ENCODE data around the gene RPS17.
A peak's percentile ranks its signal among the peaks of the same experiment; 100 is the strongest.

Gene RPS17

DNA sequence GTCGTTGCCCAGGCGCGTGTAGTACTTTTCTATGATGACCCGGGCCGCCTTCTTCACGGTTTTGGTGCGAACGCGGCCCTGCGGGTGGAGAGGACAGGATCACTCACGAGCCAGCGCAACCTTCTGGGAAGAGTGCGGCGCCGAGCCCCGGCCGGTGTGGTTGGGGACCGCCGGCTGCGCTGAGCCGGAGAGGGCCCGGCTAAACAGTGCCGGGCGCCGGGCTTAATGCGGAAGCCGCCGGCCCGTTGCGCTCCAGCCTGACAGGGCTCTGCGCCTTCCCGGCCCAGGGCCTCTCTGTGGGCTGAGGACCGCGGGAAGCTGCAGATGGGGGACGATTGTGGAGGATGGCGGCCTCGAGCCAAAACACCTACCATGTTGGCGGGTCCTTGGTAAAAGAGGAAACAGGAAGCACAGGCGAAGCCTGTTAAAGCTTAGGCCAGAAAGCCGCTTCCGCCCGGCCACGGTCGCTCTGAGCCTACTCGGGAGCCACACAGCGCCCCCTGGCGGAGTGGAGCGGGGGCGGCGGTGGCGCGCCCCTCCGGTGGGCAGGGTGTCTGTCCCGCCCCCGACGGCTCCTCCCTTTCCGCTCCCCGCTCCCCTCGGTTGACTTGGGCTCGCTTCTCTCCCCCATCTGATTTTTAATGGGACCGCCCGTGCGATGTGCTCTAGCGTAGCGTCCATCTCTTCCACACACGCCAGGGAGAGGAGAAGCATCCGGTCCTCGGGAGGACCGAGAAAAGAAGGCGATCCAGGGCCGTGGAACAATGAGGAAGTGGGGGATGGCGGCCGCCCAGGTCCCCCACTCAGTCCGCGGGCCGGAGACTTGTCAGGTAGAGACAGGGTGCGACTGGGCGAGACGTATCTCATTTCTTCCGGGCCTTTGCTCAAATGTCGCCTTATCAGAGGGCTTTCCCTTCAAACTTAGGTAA is at the start of gene RPS17:
RPS17 (minus strand) TSS at position 403 of the 929 bp plus-strand sequence; CDS start at position 374, 29 bp downstream.
- DNase-seq (ENCODE audit: low spot score), result peak; percentile 99

DNA sequence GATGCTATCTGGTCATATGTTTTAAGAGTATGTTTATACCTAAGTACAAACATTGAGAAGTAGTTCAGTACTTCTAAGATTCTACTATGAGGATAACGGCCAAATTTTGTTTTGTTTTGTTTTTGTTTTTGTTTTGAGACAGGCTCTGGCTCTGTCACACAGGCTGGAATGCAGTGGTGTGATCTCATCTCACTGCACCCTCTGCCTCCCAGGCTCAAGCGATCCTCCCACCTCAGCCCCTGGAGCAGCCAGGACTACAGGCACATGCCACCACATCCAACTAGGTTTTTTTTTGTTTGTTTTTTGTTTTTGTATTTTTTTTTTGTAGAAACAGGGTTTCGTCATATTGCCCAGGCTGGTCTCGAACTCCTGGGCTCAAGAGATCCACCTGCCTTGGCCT is 47.5 kb upstream of the RPS17 start:
- DNase-seq (ENCODE audit: low spot score), result no peak

DNA sequence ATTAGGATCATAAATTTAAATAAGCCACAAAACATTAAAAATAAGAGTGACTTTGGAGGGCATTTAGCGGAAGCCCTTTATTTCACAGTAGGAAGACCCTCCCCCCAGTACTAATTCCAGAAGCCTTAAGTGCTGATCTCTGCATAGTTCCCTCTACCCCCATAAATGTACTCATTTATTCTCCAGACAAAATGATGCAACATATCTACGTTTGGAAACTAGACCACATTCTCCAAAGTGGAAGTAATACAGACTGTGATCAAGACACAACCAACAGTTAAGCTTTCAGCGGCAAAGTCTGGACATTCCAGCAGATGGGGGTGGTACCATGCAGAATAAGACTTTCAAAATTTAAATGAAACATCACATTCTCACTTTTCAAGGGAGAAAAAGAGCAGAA is 44.8 kb upstream of the RPS17 start:
- peak; percentile 42 for DNase-seq (ENCODE audit: low spot score)

DNA sequence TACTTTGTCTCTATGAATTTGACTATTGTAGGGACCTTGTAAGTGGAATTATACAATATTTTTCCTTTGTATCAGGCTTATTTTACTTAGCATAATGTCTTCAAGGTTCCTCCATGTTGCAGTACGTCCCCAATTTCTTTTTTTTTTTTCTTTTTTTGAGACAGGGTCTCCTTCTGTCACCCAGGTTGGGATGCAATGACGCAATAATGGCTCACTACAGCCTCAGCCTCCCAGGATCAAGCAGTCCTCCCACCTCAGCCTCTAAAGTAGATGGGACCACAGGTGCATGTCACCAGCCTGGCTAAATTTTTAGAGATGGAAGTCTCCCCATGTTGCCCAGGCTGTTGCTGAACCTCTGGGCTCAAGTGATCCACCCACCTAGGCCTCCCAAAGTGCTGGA is 40.5 kb upstream of the RPS17 start:
- DNase-seq (ENCODE audit: low spot score), result no peak

DNA sequence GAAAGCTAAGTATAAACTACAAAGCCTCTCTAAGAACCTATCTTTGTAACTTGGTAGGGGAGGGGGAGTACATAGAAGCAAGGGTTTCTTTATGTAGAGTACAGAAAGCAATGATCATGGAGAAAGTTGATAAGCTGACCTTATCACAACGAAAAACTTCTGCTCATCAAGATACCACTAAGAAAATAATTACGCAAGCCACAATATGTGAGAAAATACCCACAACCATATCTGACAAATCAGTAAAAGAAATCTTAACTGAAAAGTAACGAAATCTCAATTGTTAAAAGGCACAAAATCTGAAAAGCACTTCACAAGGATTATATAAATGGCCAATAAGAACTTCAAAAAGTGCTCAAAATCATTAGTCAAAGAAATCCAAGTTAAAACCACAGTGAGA is 35.1 kb upstream of the RPS17 start:
- DNase-seq (ENCODE audit: low spot score), result no peak

DNA sequence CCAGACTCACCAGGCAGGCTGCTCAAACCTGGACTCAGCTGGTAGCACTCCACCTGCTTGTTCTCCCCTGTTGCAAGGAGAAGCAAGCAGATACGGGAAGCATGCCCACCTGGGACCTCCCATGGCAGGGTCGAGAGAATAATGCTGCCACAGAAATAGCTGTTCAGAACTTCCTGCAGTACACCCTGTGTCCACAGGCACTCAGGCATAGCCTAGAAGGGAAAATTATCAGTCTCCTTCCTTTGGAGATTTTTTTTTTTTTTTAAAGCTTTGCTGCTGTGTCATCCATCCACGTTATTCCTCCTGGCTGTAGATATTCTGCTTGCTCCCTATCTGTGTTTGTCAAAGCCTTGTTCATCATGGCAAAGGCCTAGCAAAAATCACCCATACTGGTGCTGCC is 32.7 kb upstream of the RPS17 start:
- no peak for DNase-seq (ENCODE audit: low spot score)

DNA sequence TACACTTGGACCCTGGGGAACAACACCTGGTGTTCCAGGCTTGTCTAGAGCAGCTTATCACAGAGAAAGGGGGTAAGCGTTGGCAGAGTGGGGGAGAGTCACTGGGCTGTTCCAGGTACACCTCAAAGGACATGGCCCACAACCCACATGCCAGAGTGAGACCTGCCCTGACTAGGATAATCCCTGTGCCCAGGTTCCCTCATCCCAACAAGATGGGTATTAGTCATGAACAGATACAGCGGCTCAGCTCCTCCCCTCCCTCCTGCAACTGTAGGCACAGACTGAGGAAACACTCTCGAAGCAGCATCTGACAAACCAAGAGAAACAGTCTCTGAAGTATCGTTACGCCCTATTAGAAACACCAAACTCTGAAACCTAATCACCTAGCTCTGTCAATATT is 32.1 kb upstream of the RPS17 start:
- peak; percentile 11 for DNase-seq (ENCODE audit: low spot score)

DNA sequence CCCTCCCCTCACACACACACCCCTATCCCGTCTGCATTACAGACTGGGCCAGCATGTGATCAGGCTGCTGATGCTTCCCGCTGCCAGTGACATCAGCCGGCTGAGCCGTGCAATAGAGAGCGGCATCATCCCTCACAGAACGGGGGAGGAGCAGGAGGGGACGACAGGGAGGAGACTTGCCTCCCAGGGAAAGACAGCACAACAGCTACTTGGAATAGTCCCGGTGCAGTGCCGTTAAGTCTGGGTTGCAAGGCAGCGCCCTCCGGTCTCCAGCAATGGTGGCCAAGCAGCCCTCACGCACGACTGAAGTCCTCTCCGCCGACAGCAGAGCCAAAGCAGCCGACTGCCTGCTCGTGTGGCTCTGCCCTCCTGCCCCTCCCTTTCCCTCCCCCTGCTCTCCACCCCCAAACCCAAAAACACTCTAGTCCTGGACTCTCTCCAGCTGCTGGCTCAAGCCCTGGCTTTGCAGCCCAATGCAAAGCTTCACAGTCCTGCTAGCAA is 31.5 kb upstream of the RPS17 start:
- peak; percentile 86 for DNase-seq (ENCODE audit: low spot score)

DNA sequence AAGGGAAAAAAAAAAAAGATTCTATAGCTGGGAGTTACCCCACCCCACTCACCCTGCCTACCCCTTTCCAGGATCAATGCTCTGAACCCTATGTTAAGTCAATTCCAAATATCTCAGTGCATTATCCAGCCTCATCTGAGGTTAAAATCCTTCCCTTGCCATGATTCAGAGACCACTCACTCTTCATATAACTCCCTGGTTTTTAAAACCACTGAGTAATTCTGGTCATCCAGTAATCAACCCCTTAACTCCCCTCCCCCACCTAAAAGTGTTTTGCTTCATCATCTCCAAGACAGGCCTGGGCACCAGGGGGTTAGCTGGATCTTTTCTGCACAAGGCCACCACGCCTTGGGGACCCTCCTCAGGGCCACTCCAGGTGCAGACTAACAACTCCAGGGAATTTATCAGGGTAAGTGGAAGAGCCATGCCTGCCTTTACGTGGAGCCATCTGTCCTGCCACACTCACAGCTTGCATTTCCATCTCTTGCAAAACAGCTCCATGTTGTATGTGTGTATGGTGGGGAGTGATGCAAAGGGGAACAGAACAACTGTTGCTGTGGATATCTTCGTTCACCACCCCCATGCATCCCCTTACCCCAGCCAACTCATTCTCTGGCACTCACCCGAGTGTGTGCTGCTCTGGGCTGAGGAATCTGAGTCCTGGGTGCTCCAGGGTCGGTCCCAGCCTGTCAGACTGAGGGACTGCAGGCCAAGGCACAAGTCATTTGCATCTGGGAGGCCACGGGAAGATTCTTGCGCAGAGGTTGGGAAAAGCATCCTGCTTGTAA is 30.7 kb upstream of the RPS17 start:
- peak; percentile 23 for DNase-seq (ENCODE audit: low spot score)

DNA sequence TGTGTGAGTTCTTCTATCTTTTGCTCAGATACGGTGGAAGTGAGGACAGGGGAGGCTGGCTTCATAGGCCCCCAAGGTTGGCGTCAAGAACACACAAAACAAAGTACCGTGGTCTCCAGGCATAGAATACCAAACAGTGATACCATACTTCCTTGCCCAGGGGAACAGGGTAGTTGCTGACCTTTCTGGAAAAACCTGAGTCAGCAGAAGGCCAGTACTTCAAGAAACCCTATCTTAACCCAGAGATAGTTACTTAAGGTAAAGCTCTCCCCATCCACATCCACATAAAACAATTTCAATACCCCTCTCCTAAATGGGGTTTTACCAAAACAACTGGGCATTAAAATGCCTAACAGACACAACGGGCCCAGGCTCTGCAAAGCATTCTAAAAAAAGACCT is 29.6 kb upstream of the RPS17 start:
- no peak for DNase-seq (ENCODE audit: low spot score)

DNA sequence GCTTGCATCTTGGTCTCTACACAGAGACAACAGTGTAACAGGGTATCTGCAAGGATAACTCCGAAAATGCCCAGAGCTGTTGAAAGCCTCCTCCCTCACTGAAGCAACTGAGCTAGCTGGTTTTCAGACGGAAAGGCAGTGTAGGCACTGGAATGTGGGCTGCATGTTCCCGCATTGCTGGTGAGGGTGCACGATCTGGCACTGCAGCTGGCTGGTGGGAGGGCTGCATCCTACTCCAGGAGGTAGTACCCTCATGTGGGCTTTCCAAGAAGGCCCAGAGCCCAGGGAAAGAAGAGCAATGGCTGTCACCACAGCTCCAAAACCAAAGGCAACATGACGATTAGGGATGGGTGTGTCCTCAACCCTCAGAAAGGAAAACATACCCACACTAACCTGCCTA is 28.7 kb upstream of the RPS17 start:
- no peak for DNase-seq (ENCODE audit: low spot score)

DNA sequence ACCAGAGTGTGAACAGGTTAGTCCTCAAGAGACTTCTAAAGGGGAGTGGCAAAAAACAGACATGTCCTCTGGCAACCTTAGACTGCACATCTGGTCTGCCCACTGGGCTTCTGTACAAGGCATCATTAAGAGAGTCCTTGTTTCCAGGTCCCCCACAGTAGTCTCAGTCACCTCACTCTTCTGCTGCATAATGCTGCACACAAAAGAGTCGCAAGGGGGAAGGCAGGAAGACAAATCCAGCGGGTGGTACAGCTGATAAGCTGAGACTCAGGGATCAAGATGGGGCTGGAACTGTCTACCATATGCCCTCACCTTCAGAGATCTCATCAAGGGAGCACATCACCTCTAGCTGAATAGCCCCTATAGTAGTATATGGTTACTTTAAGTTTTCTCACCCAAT is 27.4 kb upstream of the RPS17 start:
- DNase-seq (ENCODE audit: low spot score), result no peak

DNA sequence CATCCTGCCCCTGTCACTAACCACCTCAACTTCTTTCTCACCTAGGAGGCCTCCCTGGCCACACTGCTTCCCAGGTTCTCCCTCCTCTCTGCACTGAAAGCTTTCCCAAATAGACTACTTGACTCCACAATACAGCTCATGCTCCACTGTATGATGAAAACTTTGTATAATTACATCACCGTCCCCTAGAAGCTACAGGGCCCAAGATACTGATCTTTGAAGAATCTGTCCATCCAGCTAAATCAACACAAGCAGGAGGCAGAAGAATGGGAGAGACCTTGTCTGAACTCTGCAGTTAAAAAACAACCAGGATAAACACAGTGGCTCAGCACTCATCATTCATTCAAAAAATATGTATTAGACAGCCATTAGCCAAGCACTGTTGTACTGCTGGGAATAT is 26.4 kb upstream of the RPS17 start:
- no peak for DNase-seq (ENCODE audit: low spot score)

DNA sequence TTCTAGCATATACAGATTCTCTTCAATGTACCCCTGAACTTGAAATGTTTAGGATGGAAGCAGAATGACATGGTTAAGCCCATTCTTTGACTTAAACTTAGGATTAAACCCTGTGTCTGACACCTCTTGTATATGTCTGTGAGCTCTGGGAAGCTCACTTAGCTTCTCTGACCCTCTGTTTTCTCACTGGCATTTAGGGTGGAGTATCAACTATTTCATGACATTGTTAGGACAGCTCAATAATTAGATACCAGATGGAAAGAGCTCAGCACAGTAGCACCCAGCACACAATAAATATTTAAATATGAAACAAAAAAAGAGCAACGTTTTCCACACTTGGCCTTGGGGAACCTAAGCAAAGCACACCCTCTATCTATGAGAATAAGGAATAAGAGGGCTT is 18.2 kb upstream of the RPS17 start:
- no peak for DNase-seq (ENCODE audit: low spot score)

DNA sequence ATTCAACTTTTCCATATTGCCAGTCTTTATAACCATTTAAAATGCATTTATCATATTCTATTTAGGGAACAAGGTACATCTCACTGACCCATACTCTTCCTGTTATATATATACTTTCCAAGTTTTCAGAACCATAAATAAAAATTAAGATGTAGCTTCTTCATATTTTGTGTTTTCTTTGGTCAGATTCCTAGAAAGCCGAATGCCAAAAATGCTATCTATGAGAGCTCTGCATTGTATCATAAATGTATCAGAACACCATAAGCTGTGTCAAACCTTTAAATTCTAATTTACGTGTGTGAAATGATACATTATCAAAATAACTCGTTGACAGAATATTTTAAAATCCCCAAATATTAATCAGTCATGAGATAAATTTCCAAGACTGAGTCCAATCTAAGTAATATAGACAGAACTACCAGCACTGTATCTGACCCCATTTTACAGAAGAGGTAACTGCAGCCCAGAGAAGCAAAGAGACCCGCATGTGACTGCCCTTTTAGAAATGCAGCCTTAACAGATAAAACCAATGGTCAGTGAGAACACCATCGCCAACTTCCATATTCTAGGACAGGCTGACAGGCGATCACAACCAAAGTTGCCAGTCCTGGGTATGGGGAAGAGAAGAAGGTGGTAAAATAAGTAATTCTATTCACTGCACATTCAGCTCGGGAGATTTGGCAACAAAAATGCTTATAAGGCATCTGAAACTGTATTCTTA is 16.2 kb upstream of the RPS17 start:
- DNase-seq (ENCODE audit: low spot score), result no peak

DNA sequence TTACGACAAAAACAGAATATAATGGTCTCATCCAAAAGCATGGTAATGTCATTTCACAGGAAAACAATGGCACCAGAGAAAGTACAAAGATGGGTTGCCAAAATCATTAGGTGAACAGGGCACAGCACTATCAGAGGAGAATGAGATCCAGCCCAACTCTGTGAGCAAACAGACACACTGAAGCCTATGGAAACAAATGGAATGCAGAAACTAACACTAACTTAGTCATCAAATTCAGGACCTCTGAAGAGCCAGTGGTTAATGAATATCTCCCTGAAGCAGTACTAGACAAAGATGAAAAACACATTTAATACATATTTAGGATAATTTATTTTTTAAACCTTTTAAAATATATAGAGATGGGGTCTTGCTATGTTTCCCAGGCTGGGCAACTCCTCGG is 14.6 kb upstream of the RPS17 start:
- DNase-seq (ENCODE audit: low spot score), result no peak

DNA sequence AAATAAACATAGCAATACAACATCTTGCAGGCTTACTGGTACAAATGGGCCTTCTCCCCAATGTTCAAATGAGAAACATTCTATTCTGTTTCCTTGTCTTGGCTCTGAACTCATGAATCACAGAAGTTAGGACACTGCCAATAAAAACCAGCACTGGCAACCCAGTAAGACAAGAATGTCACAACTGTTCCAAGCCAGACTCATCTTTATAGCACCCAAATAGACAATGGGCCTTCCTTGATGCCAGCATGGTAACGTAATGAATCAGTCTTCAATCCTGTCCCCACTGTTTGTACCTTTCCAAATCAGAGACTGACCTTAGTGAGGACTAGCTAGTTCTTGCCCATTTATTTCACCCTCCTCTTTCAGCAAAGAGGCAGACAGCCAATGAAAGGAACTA is 14.1 kb upstream of the RPS17 start:
- no peak for DNase-seq (ENCODE audit: low spot score)

DNA sequence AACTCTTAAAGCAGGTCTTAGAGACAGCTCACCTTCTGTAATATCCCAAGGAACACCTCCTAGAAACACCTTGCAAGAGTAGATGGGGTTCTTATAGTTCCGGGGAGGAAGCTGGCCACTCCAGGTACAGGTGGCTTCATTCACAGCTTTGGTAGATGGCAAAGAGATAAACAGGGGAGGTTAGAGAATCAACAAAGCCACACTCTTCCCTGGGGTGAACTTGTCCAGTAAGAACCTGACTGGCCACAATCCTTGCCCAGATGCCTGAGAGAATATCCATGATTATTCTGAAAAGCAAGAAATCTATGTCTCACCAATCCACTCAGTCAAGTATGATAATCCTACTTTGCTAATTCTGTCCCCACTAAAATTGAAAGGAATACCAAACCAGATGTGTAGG is 13.6 kb upstream of the RPS17 start:
- DNase-seq (ENCODE audit: low spot score), result no peak

DNA sequence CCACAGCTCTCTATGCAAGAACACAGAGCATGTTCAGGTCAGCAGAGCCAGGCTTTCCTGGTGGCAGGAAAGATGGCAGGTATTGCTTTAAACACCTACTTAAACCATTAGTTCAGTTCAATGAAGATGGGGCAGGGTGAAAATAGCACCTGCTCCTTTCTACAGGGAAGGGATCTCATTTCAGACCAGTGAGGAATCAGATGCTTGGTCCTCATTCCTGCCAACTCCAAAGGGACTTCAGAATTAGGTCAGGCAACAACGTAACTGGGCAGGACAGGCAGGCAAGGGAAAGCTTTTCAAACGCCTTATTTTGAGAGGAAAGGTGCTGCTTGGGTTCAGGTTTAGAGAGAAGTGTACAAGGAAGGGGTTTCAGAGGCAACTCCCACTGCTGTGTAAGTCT is 12.6 kb upstream of the RPS17 start:
- no peak for DNase-seq (ENCODE audit: low spot score)

DNA sequence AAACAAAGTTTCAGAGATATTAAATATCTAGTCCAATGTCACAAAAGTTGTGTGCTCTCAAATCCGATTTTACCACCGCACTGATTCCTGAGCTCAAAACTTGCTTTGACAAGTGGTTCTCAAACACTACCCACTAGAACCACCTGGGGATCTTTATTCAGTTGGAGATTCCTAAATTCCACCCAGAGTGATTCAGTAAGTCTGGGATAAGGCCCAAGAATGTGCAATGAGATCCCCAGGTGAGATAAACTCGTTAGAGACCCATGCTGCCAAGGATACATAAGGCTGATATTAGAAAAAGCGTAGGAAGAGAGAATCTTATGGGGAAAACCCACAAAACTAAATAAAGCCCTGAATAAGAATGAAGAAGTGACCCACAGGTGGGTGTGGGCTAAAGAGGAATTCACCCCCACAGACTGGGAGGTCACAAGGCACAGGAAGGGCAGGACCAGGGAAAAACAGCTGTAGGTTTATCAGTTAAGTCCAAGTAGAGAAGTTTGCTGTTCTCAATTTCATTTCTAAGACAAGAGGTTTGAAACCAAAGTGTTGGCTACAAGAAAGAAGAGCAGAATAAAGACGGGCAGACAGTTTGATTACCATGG is 11.5 kb upstream of the RPS17 start:
- DNase-seq (ENCODE audit: low spot score), result no peak

DNA sequence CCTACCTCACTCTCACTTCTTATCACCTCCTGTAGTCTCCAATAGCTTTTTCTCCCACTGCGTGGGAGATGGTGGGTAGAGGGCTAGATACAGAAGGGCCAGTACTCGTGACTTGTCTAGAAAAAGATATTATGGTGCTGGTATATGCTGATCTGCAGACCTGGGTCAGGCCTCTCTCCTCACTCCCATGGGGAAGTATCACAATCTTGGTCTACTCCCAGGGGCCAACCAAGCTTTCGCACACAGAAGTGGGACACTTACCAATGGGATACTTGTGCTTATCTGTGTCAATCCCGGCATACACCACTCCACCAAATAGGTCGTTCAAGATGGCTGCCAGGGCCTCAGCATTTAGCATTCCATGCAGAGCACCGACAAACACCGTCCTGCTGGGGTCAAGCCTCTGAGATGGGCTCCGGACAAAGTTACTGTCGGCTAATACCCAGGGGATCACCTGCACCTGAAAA is 9.0 kb upstream of the RPS17 start:
- no peak for DNase-seq (ENCODE audit: low spot score)

DNA sequence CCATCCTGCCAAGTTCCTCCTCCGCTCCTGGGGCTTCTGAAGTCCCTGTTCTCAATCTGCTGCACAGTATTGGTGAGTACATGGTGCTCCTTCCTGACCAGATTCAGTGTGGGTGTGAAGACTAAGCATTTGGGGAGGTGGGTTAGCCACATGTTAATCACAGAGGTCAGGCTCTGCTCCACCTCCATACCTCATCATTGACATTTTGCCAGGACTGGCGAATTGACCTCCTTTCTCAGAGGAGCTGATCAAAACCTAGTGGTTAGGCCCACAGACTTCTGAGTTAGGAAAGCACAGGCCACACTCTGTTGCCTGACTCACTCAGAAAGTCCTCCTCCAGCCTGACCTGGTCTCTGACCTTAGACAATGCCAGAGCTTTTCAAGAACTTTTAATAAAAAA is 8.4 kb upstream of the RPS17 start:
- no peak for DNase-seq (ENCODE audit: low spot score)

Data from AG08396 (cell line).